ENCODE data around the gene BRSK1.

DNA sequence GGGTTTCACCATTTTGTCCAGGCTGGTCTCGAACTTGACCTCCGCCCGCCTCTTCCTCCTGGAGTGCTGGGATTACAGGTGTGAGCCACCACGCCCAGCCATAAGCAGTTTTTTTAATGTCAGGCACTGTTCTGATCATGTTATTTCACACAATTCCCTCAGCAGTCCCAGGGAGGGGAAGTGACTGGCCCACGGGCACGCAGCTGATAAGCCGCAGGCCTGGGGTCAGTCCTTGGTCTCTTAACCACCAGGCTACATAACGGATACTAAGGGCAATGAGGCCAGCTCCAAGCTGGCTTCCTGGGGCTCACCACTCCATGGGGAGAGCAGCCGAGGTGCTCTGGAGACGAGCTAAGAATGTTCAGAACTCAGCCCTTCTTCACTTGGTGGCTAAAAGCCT, 13.5 kb downstream of the BRSK1 start:
- TF ChIP-seq CTCF (conservative IDR thresholded peaks at IDR 0.05; ENCODE audit: low read length) (no peak), EZH2phosphoT487 (IDR thresholded peaks at IDR 0.05; ENCODE audit: borderline replicate concordance) (no peak)
